ENCODE measurements around the gene ZNF888. TPM values are rescaled to one million over a fixed set of nuclear protein-coding genes. Genes with fewer than 3 reads are reported as not detected.

ZNF888 gene
- total RNA-seq = 3.9 and 6.2 TPM in 2 replicates

GRCh38 chr19:52922841-52923777, at the start of gene ZNF888:
TSS of gene ZNF888 (minus strand) at chr19:52923428. CDS start at chr19:52917873, 5,555 bp downstream.

GRCh38 chr19:52962394-52963246, 39.4 kb upstream of the ZNF888 start, which contains the start of gene ZNF816:
TSS of gene ZNF816 (minus strand) at chr19:52962881. CDS start at chr19:52956089, 6,792 bp downstream.

GRCh38 chr19:52897138-52897935, 25.9 kb downstream of the ZNF888 start, which contains the start of gene ZNF320:
TSS of gene ZNF320 (minus strand) at chr19:52897635. CDS start at chr19:52890255, 7,380 bp downstream.

GRCh38 chr19:52857378-52858191, 65.6 kb downstream of the ZNF888 start, which contains the start of gene ZNF468:
TSS of gene ZNF468 (minus strand) at chr19:52857619. CDS start at chr19:52854272, 3,347 bp downstream.

Small RNA genes within 50 kb of the gene (small RNA-seq; reads per million reads assigned to genes)
- gene ZNF320 = 0.46 reads per million, percentile 9 among the genes with 10 or more reads in this experiment

Other genes with a start within 250 kb of the ZNF888 start
- 13.3 and 15.9 TPM in 2 replicates for gene ZNF611, start 188.4 kb downstream of the ZNF888 start, total RNA-seq
- 6.8 and 13.5 TPM in 2 replicates for gene ZNF600, start 136.6 kb downstream of the ZNF888 start, total RNA-seq
- gene ZNF28, start 101.8 kb downstream of the ZNF888 start, total RNA-seq = 14.8 and 18.6 TPM in 2 replicates
- 24.3 and 29.9 TPM in 2 replicates for gene ZNF468, start 65.8 kb downstream of the ZNF888 start, total RNA-seq
- 11.8 and 18.4 TPM in 2 replicates for gene ZNF320, start 25.8 kb downstream of the ZNF888 start, total RNA-seq
- 7.7 and 12.8 TPM in 2 replicates for gene ZNF816, start 39.5 kb upstream of the ZNF888 start, total RNA-seq
- not detected in 2 replicates for gene ERVV-1, start 90.5 kb upstream of the ZNF888 start, total RNA-seq
- gene ERVV-2, start 121.3 kb upstream of the ZNF888 start, total RNA-seq = not detected in 2 replicates
- 47.6 and 59.7 TPM in 2 replicates for gene ZNF160, start 180.0 kb upstream of the ZNF888 start, total RNA-seq
- 10.1 and 18.5 TPM in 2 replicates for gene ZNF415, start 209.5 kb upstream of the ZNF888 start, total RNA-seq
- 11.0 and 12.0 TPM in 2 replicates for gene ZNF347, start 235.6 kb upstream of the ZNF888 start, total RNA-seq

Data from articular chondrocyte of knee joint (primary cell).